ENCODE results near the gene MTX3.

- TF ChIP-seq BHLHE40 (IDR thresholded peaks at IDR 0.05; ENCODE audit: borderline replicate concordance) (no peak), PKNOX1 (IDR thresholded peaks at IDR 0.05) (no peak), SUZ12 (IDR thresholded peaks at IDR 0.05) (no peak), FOXK2 (IDR thresholded peaks at IDR 0.05) (no peak)
Observed at GRCh38 chr5:80037366-80037765, 46.3 kb upstream of the MTX3 start.

Data from HEK293T (cell line).